Measurements from ENCODE around the gene KIFAP3. TPM values are rescaled to one million over a fixed set of nuclear protein-coding genes. Genes with fewer than 3 reads are reported as not detected.
A peak's percentile ranks its signal among the peaks of the same experiment; 100 is the strongest.

The KIFAP3 gene
- total and polyA plus RNA-seq, 7 experiments from 2014 or later, result 8.9 to 23.8 (median 15.1) TPM

DNA sequence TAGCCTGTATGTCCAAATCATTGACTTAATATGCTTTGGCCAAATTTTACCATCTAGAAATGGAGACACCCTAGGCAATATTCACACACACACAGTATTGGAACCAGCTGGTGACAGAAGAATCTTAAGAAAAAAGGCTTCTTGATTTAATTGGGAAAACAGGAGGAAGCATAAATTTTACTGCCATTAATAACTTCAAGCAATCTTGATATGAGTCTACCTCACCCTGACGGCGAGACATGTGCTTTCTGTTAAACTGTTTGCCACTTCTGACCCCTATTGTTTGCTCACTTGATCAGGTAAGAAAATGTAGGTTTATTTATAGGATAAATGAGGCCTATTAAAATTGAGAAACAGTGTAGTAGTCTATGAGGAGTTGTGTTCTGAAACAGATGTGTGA, 73.2 kb downstream of the KIFAP3 start:
- ChIA-PET CTCF (no interaction called here), POLR2A (no interaction called here)
- Mint-ChIP-seq H3K9me3 (peaks cover 0 to 2% (median 0%) of the 10 kb centered on the region in 11 donors), H3K27ac (no peak overlapping the region), H3K27me3 (no peaks in the 10 kb centered on the region), H3K36me3 (peaks cover 0 to 30% (median 9%) of the 10 kb centered on the region in 5 donors), H3K4me1 (no peaks in the 10 kb centered on the region), H3K4me3 (no peak overlapping the region)
- DNase-seq (no peak), ATAC-seq (no peak)
- H3K4me3 ChIP-seq (ENCODE audit: low read length), result no peak overlapping the region
- H3K9me3 ChIP-seq (ENCODE audit: control insufficient read depth in 2 of 3, low read length in 3 of 3), result no peaks in the 10 kb centered on the region
- no peaks in the 10 kb centered on the region for H3K36me3 ChIP-seq (ENCODE audit: control insufficient read depth in 2 of 3, insufficient read depth in 3 of 3, low read length in 3 of 3)
- intact Hi-C loops (cut with micrococcal nuclease), result no loop called here
- H3K4me1 ChIP-seq (ENCODE audit: control insufficient read depth in 2 of 2, insufficient read depth in 2 of 2, low read length in 2 of 2), result no peaks in the 10 kb centered on the region
- H3K27ac ChIP-seq (ENCODE audit: low read depth, low read length), result no peak overlapping the region
- no peaks in the 10 kb centered on the region for H3K27me3 ChIP-seq (ENCODE audit: control insufficient read depth in 2 of 2, insufficient read depth in 2 of 2, low read length in 2 of 2)

DNA sequence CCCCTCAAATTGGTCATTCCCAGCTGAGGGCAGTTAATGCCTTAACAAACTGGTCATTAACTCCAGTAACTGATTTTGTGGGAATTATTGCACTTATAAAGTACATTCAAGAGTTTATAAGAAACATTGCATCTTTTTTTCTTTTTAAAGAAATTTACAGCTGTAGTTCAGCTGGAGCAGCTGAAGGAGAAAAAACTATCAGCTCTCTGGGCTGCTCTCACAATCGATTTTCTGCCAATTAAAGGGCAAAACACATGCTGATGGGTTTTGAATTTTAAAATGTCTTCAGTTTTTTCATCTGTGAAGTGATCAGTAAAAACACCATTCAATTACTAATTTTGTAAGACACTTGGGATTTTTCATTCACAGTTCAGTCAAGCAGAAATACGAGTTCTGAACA, 74.7 kb downstream of the KIFAP3 start:
- H3K27me3 ChIP-seq (ENCODE audit: control insufficient read depth in 2 of 2, insufficient read depth in 2 of 2, low read length in 2 of 2), result no peaks in the 10 kb centered on the region
- no peaks in the 10 kb centered on the region for H3K4me1 Mint-ChIP-seq
- H3K4me3 Mint-ChIP-seq, result no peak overlapping the region
- peaks cover 0 to 33% (median 9%) of the 10 kb centered on the region in 5 donors for H3K36me3 Mint-ChIP-seq
- CTCF ChIA-PET, result no interaction called here
- no peaks in the 10 kb centered on the region for H3K36me3 ChIP-seq (ENCODE audit: control insufficient read depth in 2 of 3, insufficient read depth in 3 of 3, low read length in 3 of 3)
- POLR2A ChIA-PET, result no interaction called here
- no peaks in the 10 kb centered on the region for H3K27me3 Mint-ChIP-seq
- H3K27ac ChIP-seq (ENCODE audit: low read depth, low read length), result no peak overlapping the region
- H3K27ac Mint-ChIP-seq, result peak overlapping the region in 1 of 9 donors; percentile 2
- DNase-seq (no peak), ATAC-seq (no peak)
- H3K4me1 ChIP-seq (ENCODE audit: control insufficient read depth in 2 of 2, insufficient read depth in 2 of 2, low read length in 2 of 2), result no peaks in the 10 kb centered on the region
- no peak overlapping the region for H3K4me3 ChIP-seq (ENCODE audit: low read length)
- no peaks in the 10 kb centered on the region for H3K9me3 Mint-ChIP-seq
- intact Hi-C loops (cut with micrococcal nuclease), result no loop called here
- H3K9me3 ChIP-seq (ENCODE audit: control insufficient read depth in 2 of 3, low read length in 3 of 3), result no peaks in the 10 kb centered on the region

DNA sequence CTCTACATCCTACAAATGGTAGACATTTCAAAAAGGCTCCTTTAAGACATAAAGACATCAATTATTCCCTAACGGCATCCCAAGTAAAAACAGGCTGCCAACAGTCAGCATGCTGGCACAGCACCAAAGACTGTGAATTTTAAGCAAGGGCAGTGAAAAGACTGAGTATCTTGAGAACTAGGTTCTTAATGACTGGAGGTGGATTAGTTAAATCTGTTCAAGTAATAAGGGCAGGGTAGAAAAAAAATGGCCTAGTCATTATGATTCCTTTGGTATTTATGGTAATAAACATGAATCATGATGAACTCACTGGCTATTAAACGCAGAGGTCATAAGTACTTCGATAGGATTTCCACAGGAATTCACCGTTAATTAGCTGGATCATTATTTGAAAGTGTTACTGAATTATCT, 75.2 kb downstream of the KIFAP3 start:
- intact Hi-C loops (cut with micrococcal nuclease), result no loop called here
- ChIA-PET POLR2A (no interaction called here), CTCF (no interaction called here)
- no peak overlapping the region for H3K27ac ChIP-seq (ENCODE audit: low read depth, low read length)
- no peaks in the 10 kb centered on the region for H3K27me3 ChIP-seq (ENCODE audit: control insufficient read depth in 2 of 2, insufficient read depth in 2 of 2, low read length in 2 of 2)
- no peak overlapping the region for H3K4me3 Mint-ChIP-seq
- H3K36me3 ChIP-seq (ENCODE audit: control insufficient read depth in 2 of 3, insufficient read depth in 3 of 3, low read length in 3 of 3), result no peaks in the 10 kb centered on the region
- no peaks in the 10 kb centered on the region for H3K9me3 Mint-ChIP-seq
- H3K27ac Mint-ChIP-seq, result peak overlapping the region in 1 of 9 donors; percentile 2
- no peaks in the 10 kb centered on the region for H3K4me1 ChIP-seq (ENCODE audit: control insufficient read depth in 2 of 2, insufficient read depth in 2 of 2, low read length in 2 of 2)
- DNase-seq (no peak), ATAC-seq (no peak)
- peaks cover 0 to 33% (median 9%) of the 10 kb centered on the region in 5 donors for H3K36me3 Mint-ChIP-seq
- no peaks in the 10 kb centered on the region for H3K9me3 ChIP-seq (ENCODE audit: control insufficient read depth in 2 of 3, low read length in 3 of 3)
- no peak overlapping the region for H3K4me3 ChIP-seq (ENCODE audit: low read length)
- H3K27me3 Mint-ChIP-seq, result no peaks in the 10 kb centered on the region
- H3K4me1 Mint-ChIP-seq, result no peaks in the 10 kb centered on the region

DNA sequence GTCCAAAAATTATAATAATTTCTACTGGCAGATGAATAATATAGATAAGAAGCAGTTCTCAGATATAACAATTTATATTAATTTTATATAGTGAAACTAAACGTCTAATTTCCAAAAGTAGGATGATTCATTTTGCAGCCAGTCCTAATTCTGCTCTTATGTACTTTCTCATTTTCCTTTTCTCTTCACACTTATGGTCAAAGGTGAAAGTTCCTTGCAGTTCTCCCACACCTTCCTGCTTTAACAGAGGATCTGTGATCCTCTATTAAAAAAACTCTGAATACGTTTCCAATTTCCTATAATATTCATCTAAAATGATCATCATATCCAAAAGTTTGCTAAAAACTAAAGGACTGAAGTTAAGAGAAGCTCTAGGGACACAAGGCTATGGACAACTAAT, 78.5 kb downstream of the KIFAP3 start:
- Mint-ChIP-seq H3K36me3 (peaks cover 0 to 33% (median 13%) of the 10 kb centered on the region in 5 donors), H3K4me1 (no peaks in the 10 kb centered on the region), H3K4me3 (no peak overlapping the region), H3K27ac (no peak overlapping the region), H3K27me3 (no peaks in the 10 kb centered on the region), H3K9me3 (no peaks in the 10 kb centered on the region)
- Histone ChIP-seq H3K4me1 (ENCODE audit: control insufficient read depth in 2 of 2, insufficient read depth in 2 of 2, low read length in 2 of 2) (no peaks in the 10 kb centered on the region), H3K4me3 (ENCODE audit: low read length) (no peak overlapping the region), H3K27ac (ENCODE audit: low read depth, low read length) (no peak overlapping the region), H3K36me3 (ENCODE audit: control insufficient read depth in 2 of 3, insufficient read depth in 3 of 3, low read length in 3 of 3) (no peaks in the 10 kb centered on the region), H3K9me3 (ENCODE audit: control insufficient read depth in 2 of 3, low read length in 3 of 3) (no peaks in the 10 kb centered on the region), H3K27me3 (ENCODE audit: control insufficient read depth in 2 of 2, insufficient read depth in 2 of 2, low read length in 2 of 2) (no peaks in the 10 kb centered on the region)
- no peak for DNase-seq
- POLR2A ChIA-PET, result no interaction called here
- no peak for ATAC-seq
- intact Hi-C loops (cut with micrococcal nuclease), result no loop called here
- CTCF ChIA-PET, result no interaction called here

DNA sequence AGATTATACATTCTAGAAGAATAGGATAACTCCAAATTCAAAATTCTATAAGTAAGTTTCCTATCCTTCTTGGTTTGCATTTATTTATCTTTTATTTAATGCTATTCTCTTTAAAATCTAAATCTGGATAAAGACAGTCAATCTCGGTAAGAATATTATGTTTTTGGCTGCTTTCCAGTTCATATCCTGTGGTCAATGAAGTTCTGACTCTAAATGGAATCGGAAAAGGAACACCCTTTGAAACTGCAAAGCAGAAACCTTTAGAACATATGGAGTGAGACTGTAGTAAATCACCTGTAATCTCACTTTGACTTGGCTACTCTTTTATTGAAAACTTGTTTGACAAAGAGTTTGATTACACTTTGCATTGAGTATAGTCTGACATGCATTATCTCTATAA, 85.2 kb downstream of the KIFAP3 start:
- no peak overlapping the region for H3K4me3 ChIP-seq (ENCODE audit: low read length)
- no peaks in the 10 kb centered on the region for H3K27me3 Mint-ChIP-seq
- H3K36me3 Mint-ChIP-seq, result peaks cover 0 to 26% (median 7%) of the 10 kb centered on the region in 5 donors
- no peak for ATAC-seq
- intact Hi-C loops (cut with micrococcal nuclease), result no loop called here
- no peak overlapping the region for H3K27ac ChIP-seq (ENCODE audit: low read depth, low read length)
- POLR2A ChIA-PET, result no interaction called here
- H3K27me3 ChIP-seq (ENCODE audit: control insufficient read depth in 2 of 2, insufficient read depth in 2 of 2, low read length in 2 of 2), result no peaks in the 10 kb centered on the region
- DNase-seq, result no peak
- H3K4me1 Mint-ChIP-seq, result no peaks in the 10 kb centered on the region
- H3K9me3 ChIP-seq (ENCODE audit: control insufficient read depth in 2 of 3, low read length in 3 of 3), result no peaks in the 10 kb centered on the region
- no peak overlapping the region for H3K4me3 Mint-ChIP-seq
- H3K4me1 ChIP-seq (ENCODE audit: control insufficient read depth in 2 of 2, insufficient read depth in 2 of 2, low read length in 2 of 2), result no peaks in the 10 kb centered on the region
- CTCF ChIA-PET, result no interaction called here
- H3K27ac Mint-ChIP-seq, result no peak overlapping the region
- H3K9me3 Mint-ChIP-seq, result no peaks in the 10 kb centered on the region
- H3K36me3 ChIP-seq (ENCODE audit: control insufficient read depth in 2 of 3, insufficient read depth in 3 of 3, low read length in 3 of 3), result no peaks in the 10 kb centered on the region

DNA sequence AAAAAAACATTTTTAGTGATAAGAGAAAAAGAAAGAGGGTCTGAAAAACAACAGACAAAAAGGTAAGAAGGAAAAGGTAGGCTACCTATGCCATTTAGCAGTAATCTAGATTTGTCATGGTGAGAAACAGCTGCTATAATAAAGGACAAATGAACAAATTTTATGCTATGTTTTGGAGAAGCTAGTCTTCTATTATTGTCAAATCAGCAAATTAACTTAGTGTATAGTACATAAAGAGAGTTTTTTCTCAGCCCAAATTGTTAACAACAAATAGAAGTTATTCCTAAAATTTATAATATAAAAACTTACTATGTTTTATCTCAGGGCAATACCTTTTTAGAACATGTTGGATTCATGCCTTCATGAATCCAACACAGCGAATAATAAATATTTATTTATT, 88.7 kb downstream of the KIFAP3 start:
- CTCF ChIA-PET, result no interaction called here
- Mint-ChIP-seq H3K9me3 (no peaks in the 10 kb centered on the region), H3K4me3 (no peak overlapping the region), H3K36me3 (peaks cover 0 to 47% (median 26%) of the 10 kb centered on the region in 5 donors), H3K27ac (no peak overlapping the region), H3K27me3 (no peaks in the 10 kb centered on the region), H3K4me1 (no peaks in the 10 kb centered on the region)
- Histone ChIP-seq H3K36me3 (ENCODE audit: control insufficient read depth in 2 of 3, insufficient read depth in 3 of 3, low read length in 3 of 3) (peaks cover 0 to 8% (median 6%) of the 10 kb centered on the region in 3 experiments), H3K27me3 (ENCODE audit: control insufficient read depth in 2 of 2, insufficient read depth in 2 of 2, low read length in 2 of 2) (no peaks in the 10 kb centered on the region), H3K9me3 (ENCODE audit: control insufficient read depth in 2 of 3, low read length in 3 of 3) (no peaks in the 10 kb centered on the region), H3K4me1 (ENCODE audit: control insufficient read depth in 2 of 2, insufficient read depth in 2 of 2, low read length in 2 of 2) (no peaks in the 10 kb centered on the region), H3K4me3 (ENCODE audit: low read length) (no peak overlapping the region), H3K27ac (ENCODE audit: low read depth, low read length) (no peak overlapping the region)
- no peak for ATAC-seq
- DNase-seq, result no peak
- POLR2A ChIA-PET, result no interaction called here
- intact Hi-C loops (cut with micrococcal nuclease), result no loop called here

DNA sequence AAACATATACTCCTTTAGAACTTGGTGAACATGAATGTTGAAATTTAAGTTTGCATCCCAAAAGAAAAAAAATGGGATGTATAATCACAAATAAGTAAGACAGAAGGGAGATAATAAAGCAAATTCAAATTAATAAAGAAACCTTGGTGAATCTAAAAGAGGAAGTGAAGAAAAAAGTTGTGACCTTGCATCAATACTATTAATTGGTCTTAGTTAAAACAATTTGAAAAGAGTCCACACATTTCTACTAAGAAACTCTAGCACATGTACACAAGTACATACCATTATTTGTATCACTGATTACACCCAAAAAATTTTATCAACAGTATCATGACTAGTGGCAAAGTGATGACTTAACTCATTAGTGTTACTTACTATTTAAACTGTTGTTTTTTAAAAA, 100.4 kb downstream of the KIFAP3 start:
- ChIA-PET POLR2A (no interaction called here), CTCF (no interaction called here)
- no peak for DNase-seq
- H3K27me3 Mint-ChIP-seq, result no peaks in the 10 kb centered on the region
- no peaks in the 10 kb centered on the region for H3K4me1 ChIP-seq (ENCODE audit: control insufficient read depth in 2 of 2, insufficient read depth in 2 of 2, low read length in 2 of 2)
- H3K9me3 ChIP-seq (ENCODE audit: control insufficient read depth in 2 of 3, low read length in 3 of 3), result no peaks in the 10 kb centered on the region
- H3K36me3 Mint-ChIP-seq, result peaks cover 0 to 45% (median 36%) of the 10 kb centered on the region in 5 donors
- H3K27me3 ChIP-seq (ENCODE audit: control insufficient read depth in 2 of 2, insufficient read depth in 2 of 2, low read length in 2 of 2), result no peaks in the 10 kb centered on the region
- peaks cover 0 to 9% (median 3%) of the 10 kb centered on the region in 3 experiments for H3K36me3 ChIP-seq (ENCODE audit: control insufficient read depth in 2 of 3, insufficient read depth in 3 of 3, low read length in 3 of 3)
- H3K9me3 Mint-ChIP-seq, result no peaks in the 10 kb centered on the region
- H3K27ac Mint-ChIP-seq, result no peak overlapping the region
- no peak overlapping the region for H3K27ac ChIP-seq (ENCODE audit: low read depth, low read length)
- H3K4me1 Mint-ChIP-seq, result peaks cover 0 to 2% (median 0%) of the 10 kb centered on the region in 7 donors
- H3K4me3 Mint-ChIP-seq, result no peak overlapping the region
- intact Hi-C loops (cut with micrococcal nuclease), result no loop called here
- no peak overlapping the region for H3K4me3 ChIP-seq (ENCODE audit: low read length)
- no peak for ATAC-seq
